HG03175 (cell line): Measurements from ENCODE around the gene PSRC1.

ENCODE experiments used
- ATAC-seq: cut with Tn5 transposase; IDR thresholded peaks from one replicate; pipeline ENCODE4 v1.9.1; 2021; ENCODE audit warnings: mild to moderate bottlenecking, moderate library complexity; ENCODE audit not compliant: unreplicated experiment

PSRC1 gene

DNA sequence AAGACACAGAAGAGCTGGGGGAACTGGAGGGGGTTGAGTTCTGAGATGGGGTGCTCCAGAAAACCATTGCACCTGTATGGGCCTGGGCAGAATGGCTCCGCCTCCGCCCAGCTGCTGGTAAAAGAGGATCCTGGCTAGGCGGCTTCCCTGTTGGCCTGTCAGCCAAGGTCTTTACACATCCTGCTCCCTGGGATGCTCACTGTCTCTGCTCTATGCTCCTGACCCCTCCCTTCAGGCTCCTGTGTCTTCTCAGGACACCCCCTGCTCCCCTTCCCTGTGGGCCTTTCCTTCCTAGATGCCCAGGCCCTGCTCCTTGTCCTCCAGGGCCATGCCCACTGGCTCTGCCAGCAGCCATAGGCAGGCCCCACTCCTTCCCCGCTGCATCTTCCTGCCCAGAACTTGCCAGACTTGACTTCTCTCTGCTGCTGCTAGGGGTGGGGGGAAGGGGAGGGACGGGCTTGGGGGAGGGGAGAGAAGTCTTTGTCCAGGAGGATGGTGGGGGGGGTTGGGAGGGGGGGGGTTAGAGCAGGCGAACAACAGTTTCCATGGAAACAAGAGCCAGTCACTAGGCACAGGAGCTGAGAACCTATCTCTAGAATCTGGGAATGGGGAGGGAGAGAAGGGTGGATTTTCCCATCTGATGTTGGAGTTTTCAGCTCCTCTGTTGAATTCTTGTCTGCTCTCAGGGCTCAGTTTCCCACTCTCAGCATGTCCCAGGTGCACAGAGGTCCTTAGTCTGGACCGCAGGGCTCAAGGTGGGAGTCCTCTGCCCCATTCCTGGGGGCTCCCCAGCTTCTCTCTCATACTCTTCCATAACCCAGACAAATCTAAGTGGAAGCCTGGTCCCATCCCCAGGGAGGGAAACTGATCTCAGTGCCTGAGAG is 23.0 kb downstream of the PSRC1 start:
- no peak for ATAC-seq

DNA sequence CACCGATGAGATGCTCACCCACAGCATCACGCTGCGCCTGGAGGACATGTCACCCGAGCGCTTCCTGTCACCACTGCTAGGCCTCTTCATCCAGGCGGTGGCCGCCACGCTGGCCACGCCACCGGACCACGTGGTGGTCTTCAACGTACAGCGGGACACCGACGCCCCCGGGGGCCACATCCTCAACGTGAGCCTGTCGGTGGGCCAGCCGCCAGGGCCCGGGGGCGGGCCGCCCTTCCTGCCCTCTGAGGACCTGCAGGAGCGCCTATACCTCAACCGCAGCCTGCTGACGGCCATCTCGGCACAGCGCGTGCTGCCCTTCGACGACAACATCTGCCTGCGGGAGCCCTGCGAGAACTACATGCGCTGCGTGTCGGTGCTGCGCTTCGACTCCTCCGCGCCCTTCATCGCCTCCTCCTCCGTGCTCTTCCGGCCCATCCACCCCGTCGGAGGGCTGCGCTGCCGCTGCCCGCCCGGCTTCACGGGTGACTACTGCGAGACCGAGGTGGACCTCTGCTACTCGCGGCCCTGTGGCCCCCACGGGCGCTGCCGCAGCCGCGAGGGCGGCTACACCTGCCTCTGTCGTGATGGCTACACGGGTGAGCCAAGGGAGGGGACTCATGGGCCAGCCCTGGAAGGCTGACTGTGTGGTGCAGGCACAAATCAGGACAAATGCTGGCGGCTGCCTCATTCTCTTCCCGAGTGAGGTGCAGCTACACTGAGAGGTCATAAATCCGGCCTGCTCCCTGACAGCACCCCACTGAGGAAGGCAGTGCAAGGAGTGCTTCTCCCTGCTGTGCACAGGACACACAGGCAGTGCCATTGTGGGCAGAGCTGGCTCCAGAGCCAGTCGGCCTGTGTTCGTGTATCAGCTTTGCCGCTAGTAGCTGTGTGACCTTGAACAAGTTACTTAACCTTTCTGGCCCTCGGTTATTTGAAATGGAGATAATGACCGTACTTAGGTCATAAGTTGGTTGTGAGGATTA is 24.2 kb downstream of the PSRC1 start:
- no peak for ATAC-seq

DNA sequence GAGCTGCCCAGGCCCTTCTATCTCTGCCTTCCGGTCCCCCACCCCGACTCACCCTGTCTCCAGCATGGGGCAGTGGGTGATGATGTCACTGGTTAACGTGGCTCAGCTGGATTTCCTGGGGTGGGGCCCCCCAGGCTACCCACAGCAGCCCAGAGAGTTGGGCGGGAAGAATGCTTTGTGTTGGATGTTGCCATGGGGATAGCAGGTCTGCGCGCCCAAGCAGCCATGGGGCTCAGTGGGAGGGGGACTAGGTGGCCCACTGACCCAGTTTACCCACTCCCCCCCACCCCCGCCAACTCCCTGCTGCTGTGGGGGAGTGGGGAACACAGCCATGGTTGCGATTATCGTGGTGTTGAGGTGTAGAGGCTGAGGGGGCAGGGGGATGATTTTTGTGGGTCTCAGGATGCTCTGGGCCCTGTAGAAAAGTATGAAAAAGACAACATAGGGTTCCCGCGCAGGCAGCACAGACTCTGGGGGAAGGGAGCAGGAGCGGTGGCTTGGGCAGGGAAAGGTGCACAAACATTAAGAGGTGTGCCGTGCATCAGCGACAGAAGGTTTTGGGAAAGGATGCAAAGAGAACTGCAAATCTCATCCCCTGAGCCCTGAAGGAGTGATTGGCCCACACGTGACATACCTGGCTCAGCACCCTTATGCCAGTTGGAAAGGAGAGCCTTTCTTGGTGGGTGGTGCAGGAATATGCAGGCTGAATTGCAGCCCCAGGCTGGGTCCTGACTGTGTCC is 25.1 kb downstream of the PSRC1 start:
- no peak for ATAC-seq

DNA sequence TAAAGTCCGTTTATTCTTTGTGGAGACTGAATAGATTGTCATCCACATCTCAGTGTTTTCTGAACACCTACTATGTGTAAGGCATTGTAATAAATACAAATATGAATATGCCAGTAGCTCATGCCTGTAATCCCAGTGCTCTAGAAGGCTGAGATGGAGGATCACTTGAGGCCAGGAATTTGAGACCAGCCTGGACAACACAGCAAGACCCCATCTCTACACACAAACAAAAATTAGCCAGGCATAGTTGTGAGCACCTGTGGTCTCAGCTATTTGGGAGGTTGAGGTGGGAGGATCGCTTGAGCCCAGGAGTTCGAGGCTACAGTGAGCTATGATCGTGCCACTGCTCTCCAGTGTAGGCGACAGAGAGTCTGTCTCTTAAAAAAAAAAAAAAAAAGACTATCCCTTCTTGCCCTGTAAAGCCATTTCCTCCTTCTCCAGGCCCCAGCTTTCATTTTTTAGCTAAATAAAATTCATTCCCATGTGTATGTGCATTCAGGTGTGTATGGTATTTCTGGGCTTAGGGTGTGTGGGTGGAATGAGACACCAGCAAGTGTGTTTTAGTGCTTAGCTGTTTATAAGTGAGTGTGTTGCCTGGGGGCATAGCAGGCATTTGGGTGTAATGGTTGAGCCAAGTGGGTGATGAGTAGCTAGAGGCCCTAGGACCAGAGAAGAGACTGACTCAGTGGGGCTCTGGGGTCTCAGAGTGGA is 25.8 kb downstream of the PSRC1 start:
- no peak for ATAC-seq

DNA sequence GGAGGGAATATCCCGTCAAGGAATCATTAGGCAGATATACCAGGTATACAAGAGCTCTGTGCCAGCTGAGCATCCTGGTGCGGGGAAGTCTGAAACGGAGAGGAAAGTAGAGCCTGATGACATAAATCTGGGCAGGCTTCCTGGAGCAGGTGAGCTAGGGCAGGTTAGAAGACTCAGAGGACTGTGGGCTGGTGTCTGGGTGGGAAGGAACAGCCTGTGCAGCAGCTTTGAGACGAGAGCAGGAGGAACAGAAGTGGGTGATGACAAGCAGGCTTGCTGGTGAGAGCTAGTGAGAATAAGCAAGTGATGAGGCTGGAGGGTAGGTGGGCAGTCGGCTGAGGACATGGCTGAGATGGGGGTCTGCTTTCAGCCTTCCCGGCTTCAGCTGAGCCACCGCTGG is 26.9 kb downstream of the PSRC1 start:
- no peak for ATAC-seq

DNA sequence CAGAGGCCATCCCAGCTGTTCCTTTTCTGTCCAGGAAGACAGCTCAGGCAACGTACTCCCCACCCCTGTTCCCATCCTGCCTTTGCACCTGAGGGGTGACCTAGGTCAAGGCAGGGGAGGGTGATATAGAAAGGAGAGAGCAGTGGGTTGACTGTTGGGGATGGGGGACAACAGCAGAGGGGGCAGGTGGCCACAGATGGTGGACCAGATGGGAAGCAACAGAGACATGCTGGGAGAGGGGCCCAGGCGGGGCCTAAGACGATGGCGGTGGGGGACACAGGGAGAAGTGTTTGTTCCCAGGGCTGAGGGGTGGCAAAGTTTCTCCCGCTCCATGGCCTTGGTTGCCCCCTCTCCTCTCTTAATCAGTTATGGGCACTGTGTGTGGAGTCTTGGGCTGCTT is 27.3 kb downstream of the PSRC1 start:
- no peak for ATAC-seq

DNA sequence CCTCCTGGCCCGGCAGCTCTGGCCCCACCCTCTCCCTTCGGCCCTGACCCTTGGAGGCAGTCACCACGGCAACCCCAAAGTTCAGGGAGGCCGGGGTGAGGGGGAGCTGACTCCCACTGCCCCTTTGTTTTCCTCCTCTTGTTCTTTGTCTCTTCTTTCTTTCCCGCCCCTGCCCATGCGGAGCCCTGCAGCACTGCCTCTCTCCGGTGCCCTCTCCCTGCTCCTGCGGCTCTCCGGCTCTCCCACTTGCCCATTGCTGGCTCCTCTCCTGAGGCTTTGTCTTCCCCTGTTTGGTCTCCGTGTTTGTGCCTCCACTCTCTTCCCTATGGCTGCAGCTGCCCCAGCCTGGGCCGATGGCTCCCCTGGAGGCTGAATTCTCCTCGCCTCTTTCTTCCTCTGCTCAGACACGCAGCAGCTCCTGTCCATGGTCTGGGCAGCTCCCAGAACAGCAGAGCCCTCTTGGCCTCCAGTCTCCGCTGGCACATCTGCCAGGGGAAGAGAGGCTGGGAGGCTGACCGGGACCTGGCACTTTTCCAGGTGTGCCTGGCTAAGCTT is 27.8 kb downstream of the PSRC1 start:
- no peak for ATAC-seq

DNA sequence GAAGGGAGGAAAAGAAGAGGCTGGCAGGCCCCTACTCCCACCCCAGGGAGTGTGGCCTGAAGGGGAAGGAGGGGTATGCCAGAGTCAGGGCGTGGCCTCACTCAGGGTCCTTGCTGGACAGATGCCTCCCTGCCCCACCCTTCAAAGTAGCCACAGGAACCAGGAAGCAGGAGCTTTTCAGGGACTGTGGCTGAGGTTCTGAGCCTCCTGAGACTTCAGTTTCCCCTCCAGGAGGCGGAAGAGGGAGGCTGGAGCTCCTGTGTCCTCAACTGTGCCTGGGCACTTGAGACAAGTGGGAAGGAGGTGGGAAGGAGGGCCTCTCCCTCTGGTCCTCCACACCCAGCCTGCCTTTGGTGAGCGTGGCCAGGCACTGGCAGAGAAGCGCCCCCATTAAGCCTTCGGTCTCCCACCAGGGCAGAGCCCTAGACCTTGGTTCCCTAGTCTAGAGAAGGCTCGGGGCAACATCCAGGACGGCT is 28.3 kb downstream of the PSRC1 start:
- ATAC-seq = no peak

DNA sequence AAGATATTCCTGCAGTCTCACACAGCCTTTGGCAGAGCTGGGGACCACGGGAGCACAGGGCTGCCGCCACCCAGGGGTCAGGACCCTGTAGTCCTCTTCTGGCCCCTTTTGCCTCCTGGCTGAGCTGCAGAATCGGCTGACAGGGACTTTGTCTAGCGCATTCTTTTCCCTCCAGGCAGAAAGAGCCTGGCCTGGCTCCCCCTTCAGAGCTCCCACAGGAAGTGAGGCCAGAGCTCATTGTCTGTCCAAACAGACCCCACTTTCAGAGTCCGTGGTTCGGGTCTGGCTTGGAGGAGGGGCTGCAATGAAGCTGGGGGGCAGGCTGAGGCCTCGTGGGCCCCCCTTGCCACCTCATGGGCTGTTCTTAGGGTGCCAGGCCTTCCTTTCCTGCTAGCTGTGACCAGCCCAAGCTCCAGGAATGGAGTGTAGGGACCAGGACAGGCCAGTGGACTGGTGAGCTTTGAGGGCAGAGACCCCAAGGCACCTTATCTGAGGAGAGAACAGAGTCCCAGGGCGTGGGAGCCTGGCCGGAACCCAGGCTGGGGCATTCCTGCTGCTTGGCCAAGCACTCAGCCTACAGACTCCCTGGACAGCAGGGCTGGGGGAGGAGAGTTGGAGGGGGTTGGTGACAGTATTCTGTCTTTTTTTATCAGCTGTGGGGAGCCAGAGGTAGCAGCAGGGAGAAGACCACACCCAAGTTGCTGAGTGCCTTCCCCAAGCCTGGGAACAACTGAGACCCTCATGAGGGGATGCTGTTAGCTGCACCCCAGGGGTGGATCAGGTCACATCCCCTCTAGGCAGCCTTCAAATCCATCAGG is 28.9 kb downstream of the PSRC1 start:
- ATAC-seq = no peak

DNA sequence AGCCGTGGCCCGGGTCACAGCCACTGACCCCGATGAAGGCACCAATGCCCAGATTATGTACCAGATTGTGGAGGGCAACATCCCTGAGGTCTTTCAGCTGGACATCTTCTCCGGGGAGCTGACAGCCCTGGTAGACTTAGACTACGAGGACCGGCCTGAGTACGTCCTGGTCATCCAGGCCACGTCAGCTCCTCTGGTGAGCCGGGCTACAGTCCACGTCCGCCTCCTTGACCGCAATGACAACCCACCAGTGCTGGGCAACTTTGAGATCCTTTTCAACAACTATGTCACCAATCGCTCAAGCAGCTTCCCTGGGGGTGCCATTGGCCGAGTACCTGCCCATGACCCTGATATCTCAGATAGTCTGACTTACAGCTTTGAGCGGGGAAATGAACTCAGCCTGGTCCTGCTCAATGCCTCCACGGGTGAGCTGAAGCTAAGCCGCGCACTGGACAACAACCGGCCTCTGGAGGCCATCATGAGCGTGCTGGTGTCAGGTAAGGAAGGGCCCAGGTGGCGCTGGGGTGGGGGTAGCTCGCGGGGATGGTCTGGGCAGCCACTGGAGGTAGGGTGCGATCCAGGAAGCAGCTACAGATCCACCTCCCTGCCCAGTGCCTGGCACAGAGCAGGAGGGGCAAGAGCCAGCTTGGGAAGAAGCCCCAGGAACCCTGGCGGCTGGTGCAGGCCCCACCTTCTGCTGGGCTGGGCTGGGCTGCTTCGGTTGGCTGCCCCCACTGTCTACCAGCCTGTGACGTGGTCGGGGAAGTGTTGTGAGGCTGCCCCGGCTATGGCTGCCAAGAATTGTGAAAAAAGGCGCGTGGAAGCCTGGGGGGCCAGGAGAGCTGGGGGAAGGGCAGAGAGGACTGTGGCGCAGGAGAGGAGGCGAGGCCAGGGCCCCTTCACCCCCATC is 29.8 kb downstream of the PSRC1 start:
- no peak for ATAC-seq

DNA sequence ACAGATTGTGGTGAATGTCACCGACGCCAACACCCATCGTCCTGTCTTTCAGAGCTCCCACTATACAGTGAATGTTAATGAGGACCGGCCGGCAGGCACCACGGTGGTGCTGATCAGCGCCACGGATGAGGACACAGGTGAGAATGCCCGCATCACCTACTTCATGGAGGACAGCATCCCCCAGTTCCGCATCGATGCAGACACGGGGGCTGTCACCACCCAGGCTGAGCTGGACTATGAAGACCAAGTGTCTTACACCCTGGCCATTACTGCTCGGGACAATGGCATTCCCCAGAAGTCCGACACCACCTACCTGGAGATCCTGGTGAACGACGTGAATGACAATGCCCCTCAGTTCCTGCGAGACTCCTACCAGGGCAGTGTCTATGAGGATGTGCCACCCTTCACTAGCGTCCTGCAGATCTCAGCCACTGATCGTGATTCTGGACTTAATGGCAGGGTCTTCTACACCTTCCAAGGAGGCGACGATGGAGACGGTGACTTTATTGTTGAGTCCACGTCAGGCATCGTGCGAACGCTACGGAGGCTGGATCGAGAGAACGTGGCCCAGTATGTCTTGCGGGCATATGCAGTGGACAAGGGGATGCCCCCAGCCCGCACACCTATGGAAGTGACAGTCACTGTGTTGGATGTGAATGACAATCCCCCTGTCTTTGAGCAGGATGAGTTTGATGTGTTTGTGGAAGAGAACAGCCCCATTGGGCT is 30.6 kb downstream of the PSRC1 start:
- no peak for ATAC-seq

DNA sequence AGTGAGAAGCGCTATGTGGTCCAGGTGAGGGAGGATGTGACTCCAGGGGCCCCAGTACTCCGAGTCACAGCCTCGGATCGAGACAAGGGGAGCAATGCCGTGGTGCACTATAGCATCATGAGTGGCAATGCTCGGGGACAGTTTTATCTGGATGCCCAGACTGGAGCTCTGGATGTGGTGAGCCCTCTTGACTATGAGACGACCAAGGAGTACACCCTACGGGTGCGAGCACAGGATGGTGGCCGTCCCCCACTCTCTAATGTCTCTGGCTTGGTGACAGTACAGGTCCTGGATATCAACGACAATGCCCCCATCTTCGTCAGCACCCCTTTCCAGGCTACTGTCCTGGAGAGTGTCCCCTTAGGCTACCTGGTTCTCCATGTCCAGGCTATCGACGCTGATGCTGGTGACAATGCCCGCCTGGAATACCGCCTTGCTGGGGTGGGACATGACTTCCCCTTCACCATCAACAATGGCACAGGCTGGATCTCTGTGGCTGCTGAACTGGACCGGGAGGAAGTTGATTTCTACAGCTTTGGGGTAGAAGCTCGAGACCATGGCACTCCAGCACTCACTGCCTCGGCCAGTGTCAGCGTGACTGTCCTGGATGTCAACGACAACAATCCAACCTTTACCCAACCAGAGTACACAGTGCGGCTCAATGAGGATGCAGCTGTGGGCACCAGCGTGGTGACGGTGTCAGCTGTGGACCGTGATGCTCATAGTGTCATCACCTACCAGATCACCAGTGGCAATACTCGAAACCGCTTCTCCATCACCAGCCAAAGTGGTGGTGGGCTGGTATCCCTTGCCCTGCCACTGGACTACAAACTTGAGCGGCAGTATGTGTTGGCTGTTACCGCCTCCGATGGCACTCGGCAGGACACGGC is 31.4 kb downstream of the PSRC1 start:
- ATAC-seq = no peak

DNA sequence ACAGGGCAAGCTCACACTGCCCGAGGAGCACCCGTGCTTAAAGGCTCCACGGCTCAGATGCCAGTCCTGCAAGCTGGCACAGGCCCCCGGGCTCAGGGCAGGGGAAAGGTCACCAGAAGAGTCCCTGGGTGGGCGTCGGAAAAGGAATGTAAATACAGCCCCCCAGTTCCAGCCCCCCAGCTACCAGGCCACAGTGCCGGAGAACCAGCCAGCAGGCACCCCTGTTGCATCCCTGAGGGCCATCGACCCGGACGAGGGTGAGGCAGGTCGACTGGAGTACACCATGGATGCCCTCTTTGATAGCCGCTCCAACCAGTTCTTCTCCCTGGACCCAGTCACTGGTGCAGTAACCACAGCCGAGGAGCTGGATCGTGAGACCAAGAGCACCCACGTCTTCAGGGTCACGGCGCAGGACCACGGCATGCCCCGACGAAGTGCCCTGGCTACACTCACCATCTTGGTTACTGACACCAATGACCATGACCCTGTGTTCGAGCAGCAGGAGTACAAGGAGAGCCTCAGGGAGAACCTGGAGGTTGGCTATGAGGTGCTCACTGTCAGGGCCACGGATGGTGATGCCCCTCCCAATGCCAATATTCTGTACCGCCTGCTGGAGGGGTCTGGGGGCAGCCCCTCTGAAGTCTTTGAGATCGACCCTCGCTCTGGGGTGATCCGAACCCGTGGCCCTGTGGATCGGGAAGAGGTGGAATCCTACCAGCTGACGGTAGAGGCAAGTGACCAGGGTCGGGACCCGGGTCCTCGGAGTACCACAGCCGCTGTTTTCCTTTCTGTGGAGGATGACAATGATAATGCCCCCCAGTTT is 32.3 kb downstream of the PSRC1 start:
- no peak for ATAC-seq

DNA sequence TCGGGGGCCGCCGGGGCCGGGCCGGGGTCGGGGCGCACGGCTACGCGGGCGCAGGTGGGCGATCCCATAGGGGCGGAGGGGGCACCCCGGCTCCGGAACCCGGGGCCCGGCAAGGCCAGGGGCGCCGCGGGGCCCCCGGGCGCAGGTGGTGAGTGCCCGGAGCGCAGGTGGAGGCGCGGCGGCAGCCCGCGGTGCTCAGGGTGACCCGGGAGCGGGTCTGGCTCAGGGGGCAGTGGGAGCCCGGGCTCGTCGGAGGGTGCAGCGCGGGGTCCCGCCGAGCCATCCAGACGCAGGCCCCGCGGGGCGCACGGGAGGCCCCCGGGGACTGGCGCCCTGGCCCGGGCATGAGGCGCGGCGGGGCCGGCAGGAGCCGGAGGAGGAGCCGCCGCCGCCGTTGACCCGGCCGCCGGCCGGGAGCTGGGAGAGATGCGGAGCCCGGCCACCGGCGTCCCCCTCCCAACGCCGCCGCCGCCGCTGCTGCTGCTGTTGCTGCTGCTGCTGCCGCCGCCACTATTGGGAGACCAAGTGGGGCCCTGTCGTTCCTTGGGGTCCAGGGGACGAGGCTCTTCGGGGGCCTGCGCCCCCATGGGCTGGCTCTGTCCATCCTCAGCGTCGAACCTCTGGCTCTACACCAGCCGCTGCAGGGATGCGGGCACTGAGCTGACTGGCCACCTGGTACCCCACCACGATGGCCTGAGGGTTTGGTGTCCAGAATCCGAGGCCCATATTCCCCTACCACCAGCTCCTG is 33.1 kb downstream of the PSRC1 start:
- peak; percentile 35 for ATAC-seq
